ENCODE results near the gene CASK.

The CASK gene

GRCh38 chrX:41739871-41740270 is 183.5 kb downstream of the CASK start:
- in situ Hi-C loops (cut with HindIII; ENCODE audit: low pct_ligation_motif_present, low sequenced_read_pairs) = no loop called here
- Histone ChIP-seq H3K27ac (no peak overlapping the region), H3K36me3 (replicated peaks) (no peaks in the 10 kb centered on the region), H3K27me3 (replicated peaks) (no peaks in the 10 kb centered on the region), H3K4me3 (ENCODE audit: low read depth, low read length) (no peak overlapping the region)
- no peak for TF ChIP-seq CTCF (IDR thresholded peaks at IDR 0.05; ENCODE audit: low read depth, low read length, missing control alignments)
- no peak for DNase-seq

DNA sequence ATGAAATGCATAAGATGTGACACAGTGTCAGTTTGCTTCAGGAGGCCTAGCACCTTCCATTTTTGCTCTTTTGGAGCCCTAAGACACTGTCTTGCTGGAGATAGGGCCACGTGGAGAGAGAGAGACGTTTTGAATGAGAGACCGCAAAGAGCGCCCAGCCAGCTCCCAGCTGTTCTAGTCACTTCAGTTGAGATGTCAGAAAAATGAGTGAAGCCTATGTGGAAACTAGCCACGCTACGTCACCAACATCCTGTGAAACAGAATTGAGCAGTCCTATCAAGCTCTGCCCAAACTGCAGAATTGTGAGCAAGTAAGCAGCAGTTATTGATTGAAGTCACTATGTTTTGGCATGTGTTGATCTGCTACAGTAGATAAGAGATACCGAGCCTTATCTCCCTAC is 186.3 kb downstream of the CASK start:
- in situ Hi-C loops (cut with HindIII; ENCODE audit: low pct_ligation_motif_present, low sequenced_read_pairs) = no loop called here
- no peak overlapping the region for H3K4me3 ChIP-seq (ENCODE audit: low read depth, low read length)
- H3K27ac ChIP-seq = no peak overlapping the region
- H3K36me3 ChIP-seq (replicated peaks) = no peaks in the 10 kb centered on the region
- no peak for TF ChIP-seq CTCF (IDR thresholded peaks at IDR 0.05; ENCODE audit: low read depth, low read length, missing control alignments)
- no peak for DNase-seq
- no peaks in the 10 kb centered on the region for H3K27me3 ChIP-seq (replicated peaks)

DNA sequence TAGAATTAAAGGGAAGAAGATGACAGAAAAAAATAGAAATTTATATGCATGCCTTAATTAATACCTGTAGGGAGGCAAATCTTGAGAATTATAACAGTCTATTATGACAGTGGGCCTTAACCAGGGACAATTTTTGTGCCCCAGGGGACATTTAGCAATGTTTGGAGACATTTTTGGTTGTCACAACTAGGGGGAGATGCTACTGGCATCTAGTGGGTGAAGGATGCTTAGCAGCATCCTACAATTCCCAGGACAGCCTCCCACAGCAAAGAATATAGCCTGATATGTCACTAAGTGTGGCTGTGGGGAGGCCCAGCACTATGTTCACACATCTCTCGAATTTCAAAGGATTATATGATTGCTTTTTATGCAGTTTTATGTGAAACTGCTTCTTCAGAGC is 188.8 kb downstream of the CASK start:
- TF ChIP-seq CTCF (IDR thresholded peaks at IDR 0.05; ENCODE audit: low read depth, low read length, missing control alignments) = peak; percentile 67
- Histone ChIP-seq H3K27me3 (replicated peaks) (no peaks in the 10 kb centered on the region), H3K36me3 (replicated peaks) (no peaks in the 10 kb centered on the region), H3K4me3 (ENCODE audit: low read depth, low read length) (no peak overlapping the region), H3K27ac (no peak overlapping the region)
- peak; percentile 22 for DNase-seq
- in situ Hi-C loops (cut with HindIII; ENCODE audit: low pct_ligation_motif_present, low sequenced_read_pairs) = no loop called here

- Histone ChIP-seq H3K4me3 (ENCODE audit: low read depth, low read length) (no peak overlapping the region), H3K27me3 (replicated peaks) (no peaks in the 10 kb centered on the region), H3K27ac (no peak overlapping the region), H3K36me3 (replicated peaks) (no peaks in the 10 kb centered on the region)
- no peak for TF ChIP-seq CTCF (IDR thresholded peaks at IDR 0.05; ENCODE audit: low read depth, low read length, missing control alignments)
- in situ Hi-C loops (cut with HindIII; ENCODE audit: low pct_ligation_motif_present, low sequenced_read_pairs) = no loop called here
- no peak for DNase-seq
Observed at GRCh38 chrX:41733939-41734338, 189.4 kb downstream of the CASK start.

DNA sequence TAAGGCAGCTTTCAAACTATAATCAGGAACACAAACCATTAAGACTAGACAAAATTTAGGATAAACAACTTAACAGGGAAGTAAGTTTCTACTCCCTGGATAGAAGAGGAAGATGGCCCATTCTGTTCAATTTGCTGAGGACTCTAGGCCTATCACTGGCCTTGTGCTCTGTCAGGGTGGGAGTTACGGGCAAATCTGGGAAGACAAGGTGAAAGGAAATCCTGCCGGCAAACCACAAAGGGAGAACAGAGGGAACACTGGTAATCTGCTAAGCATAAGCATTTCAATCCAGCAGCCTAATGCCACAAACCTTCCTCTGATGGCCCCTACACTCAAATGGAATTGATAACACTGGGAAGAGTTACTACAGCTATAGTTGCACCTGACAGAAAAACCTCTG is 191.1 kb downstream of the CASK start:
- TF ChIP-seq CTCF (IDR thresholded peaks at IDR 0.05; ENCODE audit: low read depth, low read length, missing control alignments) = no peak
- no peaks in the 10 kb centered on the region for H3K27me3 ChIP-seq (replicated peaks)
- H3K36me3 ChIP-seq (replicated peaks) = no peaks in the 10 kb centered on the region
- no peak overlapping the region for H3K27ac ChIP-seq
- DNase-seq = no peak
- in situ Hi-C loops (cut with HindIII; ENCODE audit: low pct_ligation_motif_present, low sequenced_read_pairs) = no loop called here
- no peak overlapping the region for H3K4me3 ChIP-seq (ENCODE audit: low read depth, low read length)

- Histone ChIP-seq H3K4me3 (ENCODE audit: low read depth, low read length) (no peak overlapping the region), H3K27ac (no peak overlapping the region), H3K27me3 (replicated peaks) (no peaks in the 10 kb centered on the region), H3K36me3 (replicated peaks) (no peaks in the 10 kb centered on the region)
- no peak for DNase-seq
- no peak for TF ChIP-seq CTCF (IDR thresholded peaks at IDR 0.05; ENCODE audit: low read depth, low read length, missing control alignments)
- in situ Hi-C loops (cut with HindIII; ENCODE audit: low pct_ligation_motif_present, low sequenced_read_pairs) = no loop called here
Observed at GRCh38 chrX:41730081-41730480, 193.3 kb downstream of the CASK start.
